Esophagus (tissue), 2 donors: ENCODE measurements around the gene CDK6. TPM values are rescaled to one million over a fixed set of nuclear protein-coding genes. Genes with fewer than 3 reads are reported as not detected.
A peak's percentile ranks its signal among the peaks of the same experiment; 100 is the strongest.

Experiments
- H3K27ac ChIP-seq, 2 donors: one replicate each; pipeline ENCODE4 v1.5.1; 2013; ENCODE audit warnings: low read depth in 2 of 2, mild to moderate bottlenecking in 2 of 2, inconsistent platforms in 1 of 2, low read length in 1 of 2, moderate library complexity in 1 of 2
- H3K27me3 ChIP-seq, 2 donors: one replicate each; pipeline ENCODE4 v1.6.1; 2013; ENCODE audit warnings: low read length in 2 of 2, control low read depth in 1 of 2, mild to moderate bottlenecking in 1 of 2; ENCODE audit not compliant: insufficient read depth in 2 of 2, control insufficient read depth in 1 of 2
- H3K36me3 ChIP-seq, 2 donors: one replicate each; pipeline ENCODE4 v1.6.1; 2013; ENCODE audit warnings: low read length in 1 of 2; ENCODE audit not compliant: control insufficient read depth in 2 of 2, insufficient read depth in 2 of 2
- H3K4me1 ChIP-seq, 2 donors: one replicate each; pipeline ENCODE4 v1.6.1; 2013; ENCODE audit warnings: low read length in 1 of 2; ENCODE audit not compliant: control insufficient read depth in 2 of 2, insufficient read depth in 2 of 2
- H3K4me3 ChIP-seq, 2 donors: one replicate each; pipeline ENCODE4 v1.5.1; 2013; ENCODE audit warnings: low read length in 2 of 2, mild to moderate bottlenecking in 2 of 2, low read depth in 1 of 2, moderate library complexity in 1 of 2
- H3K9me3 ChIP-seq, 2 donors: one replicate each; pipeline ENCODE4 v1.6.1; 2013; ENCODE audit warnings: mild to moderate bottlenecking in 2 of 2, low read depth in 1 of 2, low read length in 1 of 2, moderate library complexity in 1 of 2; ENCODE audit not compliant: control insufficient read depth in 2 of 2, insufficient read depth in 1 of 2
- WGBS, 2 donors: extraction: QIAGEN DNeasy Blood & Tissue Kit; methylation state at CpG; one replicate each; pipeline ENCODE4 v1.1.7; 2013; 5-methylcytosine and 5-hydroxymethylcytosine counted together
- polyA plus RNA-seq, 2 donors: library from polyadenylated mRNA; stranded (reverse); fragments of 200-250 nt; gene quantifications; one replicate each; pipeline ENCODE4 v1.2.3, GENCODE V29; 2013
- donor health status: healthy with polysubstance abuse.
- donor health status: Bipolar disorder and iron deficiency.

CDK6 gene
- polyA plus RNA-seq, 2 donors = 1.4 to 2.2 TPM

GRCh38 chr7:92799446-92800211 is 36.7 kb downstream of the CDK6 start:
- 74 to 79% methylated on average over 3 of the region's 3 CpGs for WGBS, 2 donors
- no peaks in the 10 kb centered on the region for H3K27me3 ChIP-seq
- no peaks in the 10 kb centered on the region for H3K36me3 ChIP-seq
- H3K4me3 ChIP-seq = no peak overlapping the region
- H3K27ac ChIP-seq = no peak overlapping the region
- no peaks in the 10 kb centered on the region for H3K4me1 ChIP-seq
- no peaks in the 10 kb centered on the region for H3K9me3 ChIP-seq

GRCh38 chr7:92798517-92799249 is 37.7 kb downstream of the CDK6 start:
- H3K9me3 ChIP-seq = no peaks in the 10 kb centered on the region
- H3K27me3 ChIP-seq = no peaks in the 10 kb centered on the region
- no peaks in the 10 kb centered on the region for H3K4me1 ChIP-seq
- no peak overlapping the region for H3K4me3 ChIP-seq
- no peaks in the 10 kb centered on the region for H3K36me3 ChIP-seq
- WGBS, 2 donors = 47 to 58% methylated on average over 1 of the region's 1 CpG
- H3K27ac ChIP-seq = no peak overlapping the region

GRCh38 chr7:92797693-92798092 is 38.7 kb downstream of the CDK6 start:
- no peaks in the 10 kb centered on the region for H3K36me3 ChIP-seq
- no peaks in the 10 kb centered on the region for H3K27me3 ChIP-seq
- H3K4me1 ChIP-seq = no peaks in the 10 kb centered on the region
- no peak overlapping the region for H3K4me3 ChIP-seq
- peak overlapping the region in 1 of 2 donors; percentile 72 for H3K27ac ChIP-seq
- no peaks in the 10 kb centered on the region for H3K9me3 ChIP-seq
- 15 to 31% methylated on average over 4 of the region's 4 CpGs for WGBS, 2 donors

GRCh38 chr7:92797284-92797683 is 39.1 kb downstream of the CDK6 start:
- Histone ChIP-seq H3K27me3 (no peaks in the 10 kb centered on the region), H3K27ac (peak overlapping the region in 1 of 2 donors; percentile 4), H3K4me3 (no peak overlapping the region), H3K9me3 (no peaks in the 10 kb centered on the region), H3K36me3 (no peaks in the 10 kb centered on the region), H3K4me1 (no peaks in the 10 kb centered on the region)
- 56 to 81% methylated on average over 1 of the region's 1 CpG for WGBS, 2 donors

- H3K36me3 ChIP-seq = no peaks in the 10 kb centered on the region
- H3K4me3 ChIP-seq = no peak overlapping the region
- no peaks in the 10 kb centered on the region for H3K4me1 ChIP-seq
- H3K9me3 ChIP-seq = no peaks in the 10 kb centered on the region
- no peak overlapping the region for H3K27ac ChIP-seq
- 24 to 44% methylated on average over 2 of the region's 2 CpGs for WGBS, 2 donors
- H3K27me3 ChIP-seq = no peaks in the 10 kb centered on the region
Observed at GRCh38 chr7:92794831-92795230, 41.5 kb downstream of the CDK6 start.

GRCh38 chr7:92794391-92794790 is 42.0 kb downstream of the CDK6 start:
- WGBS, 2 donors = 84 to 85% methylated on average over 4 of the region's 4 CpGs
- Histone ChIP-seq H3K4me3 (no peak overlapping the region), H3K27me3 (no peaks in the 10 kb centered on the region), H3K9me3 (no peaks in the 10 kb centered on the region), H3K36me3 (no peaks in the 10 kb centered on the region), H3K4me1 (no peaks in the 10 kb centered on the region), H3K27ac (no peak overlapping the region)

- H3K9me3 ChIP-seq = no peaks in the 10 kb centered on the region
- H3K36me3 ChIP-seq = no peaks in the 10 kb centered on the region
- H3K4me1 ChIP-seq = no peaks in the 10 kb centered on the region
- H3K4me3 ChIP-seq = no peak overlapping the region
- no peak overlapping the region for H3K27ac ChIP-seq
- H3K27me3 ChIP-seq = no peaks in the 10 kb centered on the region
- WGBS, 2 donors = 95 to 97% methylated on average over 1 of the region's 1 CpG
Observed at GRCh38 chr7:92793656-92794205, 42.6 kb downstream of the CDK6 start.

- Histone ChIP-seq H3K9me3 (no peaks in the 10 kb centered on the region), H3K27ac (no peak overlapping the region), H3K27me3 (no peaks in the 10 kb centered on the region), H3K4me3 (no peak overlapping the region), H3K4me1 (no peaks in the 10 kb centered on the region), H3K36me3 (no peaks in the 10 kb centered on the region)
- 71 to 73% methylated on average over 1 of the region's 1 CpG for WGBS, 2 donors
Observed at GRCh38 chr7:92790992-92791391, 45.4 kb downstream of the CDK6 start.

GRCh38 chr7:92788559-92789183 is 47.7 kb downstream of the CDK6 start:
- no peaks in the 10 kb centered on the region for H3K36me3 ChIP-seq
- no peak overlapping the region for H3K27ac ChIP-seq
- WGBS, 2 donors = 91 to 100% methylated on average over 1 of the region's 1 CpG
- no peaks in the 10 kb centered on the region for H3K9me3 ChIP-seq
- no peaks in the 10 kb centered on the region for H3K4me1 ChIP-seq
- no peak overlapping the region for H3K4me3 ChIP-seq
- no peaks in the 10 kb centered on the region for H3K27me3 ChIP-seq
